ENCODE measurements around the gene CFAP61.

DNA sequence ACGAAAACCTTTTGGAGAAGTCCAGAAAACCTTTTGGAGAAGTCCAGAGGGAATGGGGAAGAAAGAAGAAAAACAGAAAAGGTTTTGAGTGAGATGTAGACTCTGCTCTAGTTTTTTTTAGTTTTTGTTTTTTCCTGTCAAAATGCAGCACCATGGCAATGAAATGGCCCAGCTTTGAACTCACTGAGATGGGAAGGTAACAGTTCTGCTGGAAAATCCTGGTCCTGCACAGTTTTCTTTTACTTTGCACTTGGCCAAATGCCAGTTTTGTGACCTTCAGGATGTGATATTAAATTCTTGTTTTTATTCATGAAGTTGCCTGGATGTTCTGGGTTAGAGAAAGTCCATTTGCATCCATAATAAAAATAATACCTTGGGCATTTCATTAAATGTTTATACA is 145.7 kb downstream of the CFAP61 start:
- TF ChIP-seq, protein P1, sequence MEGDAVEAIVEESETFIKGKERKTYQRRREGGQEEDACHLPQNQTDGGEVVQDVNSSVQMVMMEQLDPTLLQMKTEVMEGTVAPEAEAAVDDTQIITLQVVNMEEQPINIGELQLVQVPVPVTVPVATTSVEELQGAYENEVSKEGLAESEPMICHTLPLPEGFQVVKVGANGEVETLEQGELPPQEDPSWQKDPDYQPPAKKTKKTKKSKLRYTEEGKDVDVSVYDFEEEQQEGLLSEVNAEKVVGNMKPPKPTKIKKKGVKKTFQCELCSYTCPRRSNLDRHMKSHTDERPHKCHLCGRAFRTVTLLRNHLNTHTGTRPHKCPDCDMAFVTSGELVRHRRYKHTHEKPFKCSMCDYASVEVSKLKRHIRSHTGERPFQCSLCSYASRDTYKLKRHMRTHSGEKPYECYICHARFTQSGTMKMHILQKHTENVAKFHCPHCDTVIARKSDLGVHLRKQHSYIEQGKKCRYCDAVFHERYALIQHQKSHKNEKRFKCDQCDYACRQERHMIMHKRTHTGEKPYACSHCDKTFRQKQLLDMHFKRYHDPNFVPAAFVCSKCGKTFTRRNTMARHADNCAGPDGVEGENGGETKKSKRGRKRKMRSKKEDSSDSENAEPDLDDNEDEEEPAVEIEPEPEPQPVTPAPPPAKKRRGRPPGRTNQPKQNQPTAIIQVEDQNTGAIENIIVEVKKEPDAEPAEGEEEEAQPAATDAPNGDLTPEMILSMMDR (IDR thresholded peaks at IDR 0.05; ENCODE audit: insufficient read depth, low read length, poor library complexity, severe bottlenecking) = no peak
- no peak for TF ChIP-seq EZH2phosphoT487 (conservative IDR thresholded peaks at IDR 0.05; ENCODE audit: low read length)
